Head of caudate nucleus (tissue), 42 donors: Measurements from ENCODE around the gene SERPINF2.
"Not testable (repeated sequence)": the region's sequence is repeated elsewhere in the genome, so short reads cannot be mapped to it uniquely, and the experiment has no call there.

Experiments
- DNase-seq, 42 donors: peaks; one replicate each; pipeline versions ENCODE4 v3.0.0 to v3.0.0-alpha.2; 2020 to 2021; ENCODE audit warnings: mixed read lengths in 7 of 42
- intact Hi-C: fragments of 100-400 bp; cut with DNase I; formaldehyde crosslinking; loops from one replicate; pipeline ENCODE4 v1.15.0; 2022

Gene SERPINF2

DNA sequence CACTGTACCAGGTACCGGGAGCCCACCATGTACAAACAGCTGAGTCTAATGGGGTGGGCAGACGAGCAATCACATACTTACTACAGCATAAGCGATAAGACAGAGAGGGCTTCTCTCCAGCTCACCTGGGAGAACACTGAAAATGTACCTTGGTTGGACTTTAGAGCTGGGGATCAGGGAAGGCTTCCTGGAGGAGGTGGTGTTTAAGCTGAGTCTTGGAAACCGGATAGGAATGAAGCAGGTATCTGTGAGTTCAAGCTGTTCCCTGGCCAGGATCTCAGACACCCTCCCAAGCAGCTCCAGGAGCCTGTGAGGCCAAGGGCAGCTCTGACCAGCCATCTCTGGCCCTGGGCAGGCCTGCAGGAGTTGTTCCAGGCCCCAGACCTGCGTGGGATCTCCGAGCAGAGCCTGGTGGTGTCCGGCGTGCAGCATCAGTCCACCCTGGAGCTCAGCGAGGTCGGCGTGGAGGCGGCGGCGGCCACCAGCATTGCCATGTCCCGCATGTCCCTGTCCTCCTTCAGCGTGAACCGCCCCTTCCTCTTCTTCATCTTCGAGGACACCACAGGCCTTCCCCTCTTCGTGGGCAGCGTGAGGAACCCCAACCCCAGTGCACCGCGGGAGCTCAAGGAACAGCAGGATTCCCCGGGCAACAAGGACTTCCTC is 11.2 kb downstream of the SERPINF2 start:
- no peak for DNase-seq
- intact Hi-C loops = no loop called here

DNA sequence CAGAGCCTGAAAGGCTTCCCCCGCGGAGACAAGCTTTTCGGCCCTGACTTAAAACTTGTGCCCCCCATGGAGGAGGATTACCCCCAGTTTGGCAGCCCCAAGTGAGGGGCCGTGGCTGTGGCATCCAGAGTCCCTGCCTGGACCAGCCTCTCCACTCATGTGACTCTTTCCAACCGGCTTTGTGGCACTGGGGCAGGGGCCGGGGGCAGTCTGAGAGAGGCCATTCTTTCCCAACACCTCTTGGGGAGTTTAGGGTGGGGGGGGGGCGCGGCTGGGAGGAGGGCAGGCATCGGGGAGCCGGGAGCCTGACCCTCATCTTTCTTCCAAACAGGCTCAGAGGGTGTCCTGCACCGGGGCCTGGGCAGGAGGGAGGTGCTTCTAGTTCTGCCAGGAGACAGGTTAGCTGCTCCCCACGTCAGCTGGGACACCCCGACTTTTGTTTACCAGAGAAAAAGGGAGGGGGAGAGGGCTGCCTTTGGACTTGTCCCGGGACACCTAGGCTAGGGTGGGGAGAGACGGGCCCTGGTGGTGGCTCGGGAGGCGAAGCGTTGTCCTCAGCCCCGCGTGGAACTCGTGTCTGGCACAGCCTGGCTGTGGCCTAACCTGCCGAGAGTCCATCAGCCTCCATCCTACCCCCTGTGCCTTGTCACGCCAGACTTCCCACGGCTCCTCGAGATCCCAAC is 11.9 kb downstream of the SERPINF2 start:
- intact Hi-C loops = no loop called here
- no peak for DNase-seq

DNA sequence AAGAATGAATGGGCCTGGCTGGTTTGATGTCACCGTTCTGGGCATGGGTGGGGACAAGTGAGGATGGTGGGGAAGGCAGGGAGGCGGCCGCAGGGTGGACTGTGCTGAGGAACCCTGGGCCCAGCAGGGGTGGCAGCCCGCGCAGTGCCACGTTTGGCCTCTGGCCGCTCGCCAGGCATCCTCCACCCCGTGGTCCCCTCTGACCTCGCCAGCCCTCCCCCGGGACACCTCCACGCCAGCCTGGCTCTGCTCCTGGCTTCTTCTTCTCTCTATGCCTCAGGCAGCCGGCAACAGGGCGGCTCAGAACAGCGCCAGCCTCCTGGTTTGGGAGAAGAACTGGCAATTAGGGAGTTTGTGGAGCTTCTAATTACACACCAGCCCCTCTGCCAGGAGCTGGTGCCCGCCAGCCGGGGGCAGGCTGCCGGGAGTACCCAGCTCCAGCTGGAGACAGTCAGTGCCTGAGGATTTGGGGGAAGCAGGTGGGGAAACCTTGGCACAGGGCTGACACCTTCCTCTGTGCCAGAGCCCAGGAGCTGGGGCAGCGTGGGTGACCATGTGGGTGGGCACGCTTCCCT is 12.7 kb downstream of the SERPINF2 start:
- intact Hi-C loops = no loop called here
- DNase-seq = peak in 2 of 42 donors; percentile 30 to 41

DNA sequence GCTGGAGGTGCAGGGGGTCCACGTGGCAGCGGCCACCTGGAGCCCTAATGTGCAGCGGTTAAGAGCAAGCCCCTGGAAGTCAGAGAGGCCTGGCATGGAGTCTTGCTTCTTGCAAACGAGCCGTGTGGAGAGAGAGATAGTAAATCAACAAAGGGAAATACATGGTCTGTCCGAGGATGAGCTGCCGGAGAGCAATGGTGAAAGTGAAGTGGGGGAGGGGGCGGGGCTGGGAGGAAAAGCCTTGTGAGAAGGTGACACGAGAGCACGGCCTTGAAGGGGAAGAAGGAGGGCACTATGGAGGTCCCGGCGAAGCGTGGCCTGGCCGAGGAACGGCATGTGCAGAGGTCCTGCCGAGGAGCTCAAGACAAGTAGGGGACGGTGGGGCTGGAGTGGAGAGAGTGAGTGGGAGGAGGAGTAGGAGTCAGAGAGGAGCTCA is 13.2 kb downstream of the SERPINF2 start:
- DNase-seq = no peak
- intact Hi-C loops = no loop called here

DNA sequence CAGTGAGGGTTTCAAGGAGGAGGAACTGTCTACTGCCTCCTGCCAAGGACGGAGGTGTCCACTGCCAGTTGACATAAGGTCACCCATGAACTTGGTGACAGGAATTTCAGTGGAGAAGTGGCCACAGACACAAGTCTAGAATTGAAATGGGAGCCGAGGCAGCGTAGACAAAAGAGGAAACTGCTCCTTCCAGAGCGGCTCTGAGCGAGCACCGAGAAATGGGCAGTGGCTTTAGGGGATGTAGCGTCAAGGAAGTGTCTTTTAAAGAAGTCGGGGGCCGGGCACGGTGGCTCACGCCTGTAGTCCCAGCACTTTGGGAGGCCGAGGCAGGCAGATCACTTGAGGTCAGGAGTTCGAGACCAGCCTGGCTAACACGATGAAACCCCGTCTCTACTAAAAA is 16.1 kb downstream of the SERPINF2 start:
- peak in 1 of 42 donors; percentile 25 for DNase-seq
- intact Hi-C loops = no loop called here

DNA sequence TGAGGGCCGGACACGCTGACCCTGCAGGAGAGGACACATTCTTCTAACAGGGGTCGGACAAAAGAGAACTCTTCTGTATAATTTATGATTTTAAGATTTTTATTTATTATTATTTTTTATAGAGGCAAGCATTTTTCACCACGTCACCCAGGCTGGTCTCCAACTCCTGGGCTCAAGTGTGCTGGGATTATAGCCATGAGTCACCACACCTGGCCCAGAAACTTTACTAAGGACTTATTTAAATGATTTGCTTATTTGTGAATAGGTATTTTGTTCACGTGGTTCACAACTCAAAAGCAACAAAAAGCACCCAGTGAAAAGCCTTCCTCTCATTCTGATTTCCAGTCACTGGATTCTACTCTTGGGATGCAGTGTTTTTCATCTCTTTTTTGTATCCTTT is 16.9 kb downstream of the SERPINF2 start:
- DNase-seq = no peak

GRCh38 chr17:1762233-1762900 is 19.7 kb downstream of the SERPINF2 start:
- intact Hi-C loops = no loop called here
- DNase-seq = peak in 5 of 42 donors; percentile 36 to 57 (median 43)

More for the DNA sequence above, 16.9 kb downstream of the SERPINF2 start:
- intact Hi-C loops = no loop called here

DNA sequence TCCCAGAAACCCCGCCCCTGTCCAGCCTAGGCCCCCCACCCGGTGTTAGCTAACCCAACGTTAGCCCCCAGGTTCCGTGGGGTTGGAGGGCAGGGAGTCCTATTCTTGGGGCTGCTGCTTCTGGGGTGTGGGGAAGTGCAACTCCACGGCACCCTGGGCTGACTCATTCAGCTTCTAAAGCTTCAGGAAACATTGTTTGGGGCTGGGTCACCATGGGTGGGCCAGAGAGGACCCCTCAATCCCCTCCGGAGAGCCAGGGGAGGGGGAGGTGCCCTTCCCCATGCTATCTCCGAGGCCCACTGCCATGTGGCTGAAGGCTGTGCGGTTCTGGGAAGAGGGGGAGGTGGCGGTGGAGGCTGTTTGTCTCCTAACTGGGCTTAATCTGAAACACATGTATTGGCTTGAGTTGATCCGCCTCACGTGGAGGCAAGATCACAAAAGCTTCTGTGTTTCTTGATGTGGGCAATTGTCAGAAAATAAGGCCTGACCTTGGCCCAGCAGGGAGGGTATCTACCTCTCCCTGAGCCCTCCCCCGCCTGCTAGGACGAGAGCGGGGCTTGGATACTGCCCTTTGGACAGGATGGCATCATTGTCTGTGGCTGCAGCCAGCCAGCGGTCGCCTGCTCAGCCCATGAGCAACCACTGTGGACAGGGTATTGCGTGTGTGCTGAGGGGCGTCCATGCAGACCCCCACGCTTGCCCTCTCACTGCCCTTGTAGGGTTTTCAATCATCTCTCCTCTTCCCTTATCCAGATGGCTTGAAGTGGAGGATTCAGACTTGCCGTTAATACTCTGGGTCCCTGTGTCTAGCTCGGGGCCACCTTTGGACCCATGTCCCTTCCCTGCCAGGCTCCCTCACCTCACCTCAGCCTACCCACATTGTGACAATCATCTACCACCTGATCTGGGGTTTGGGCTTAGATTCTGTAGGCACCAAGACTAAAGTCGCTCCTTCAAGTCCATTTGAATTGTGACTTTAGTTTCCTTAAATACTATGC is 20.5 kb downstream of the SERPINF2 start:
- no peak for DNase-seq
- intact Hi-C loops = no loop called here

DNA sequence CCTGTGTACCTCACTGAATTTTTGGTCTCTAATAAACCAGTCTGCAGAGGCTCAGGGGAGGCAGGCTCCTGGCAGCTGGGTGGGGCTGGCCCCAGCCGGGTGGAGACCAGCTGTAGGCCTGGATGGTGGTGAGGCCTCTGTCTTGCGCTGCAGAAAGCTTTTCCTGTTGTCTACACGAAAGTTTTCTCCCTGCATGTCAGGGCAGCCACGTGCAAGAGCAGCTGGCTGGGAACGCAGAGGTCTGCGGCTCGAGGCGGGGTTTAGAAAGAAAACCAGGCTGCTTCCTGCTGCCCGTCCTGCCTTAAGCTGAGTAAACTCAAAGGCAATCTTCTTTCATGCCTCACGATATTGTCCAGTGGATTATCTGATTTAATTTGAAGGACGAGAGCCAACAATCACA is 21.6 kb downstream of the SERPINF2 start:
- DNase-seq = peak in 8 of 42 donors; percentile 22 to 60 (median 38)
- intact Hi-C loops = no loop called here

- DNase-seq, intact Hi-C loops: not testable (repeated sequence)
Measured at GRCh38 chr17:1764705-1765104, 22.0 kb downstream of the SERPINF2 start.

DNA sequence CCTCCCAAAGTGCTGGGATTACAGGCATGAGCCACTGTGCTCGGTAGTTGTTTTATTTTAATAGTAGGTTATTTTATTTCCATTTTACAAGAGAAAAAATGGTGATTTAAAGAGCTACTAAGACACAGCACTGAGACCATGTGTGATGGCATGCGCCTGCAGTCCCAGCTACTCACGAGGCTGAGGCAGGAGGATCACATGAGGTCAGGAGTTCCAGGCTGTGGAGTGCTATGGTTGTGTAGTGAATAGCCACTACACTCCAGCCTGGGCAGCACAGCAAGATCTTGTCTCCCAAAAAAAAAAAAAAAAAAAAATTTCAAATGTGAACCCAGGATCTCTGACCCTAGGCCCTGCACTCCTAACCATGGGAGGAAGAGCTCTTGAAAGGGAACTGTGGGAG is 22.9 kb downstream of the SERPINF2 start:
- intact Hi-C loops = no loop called here
- no peak for DNase-seq

DNA sequence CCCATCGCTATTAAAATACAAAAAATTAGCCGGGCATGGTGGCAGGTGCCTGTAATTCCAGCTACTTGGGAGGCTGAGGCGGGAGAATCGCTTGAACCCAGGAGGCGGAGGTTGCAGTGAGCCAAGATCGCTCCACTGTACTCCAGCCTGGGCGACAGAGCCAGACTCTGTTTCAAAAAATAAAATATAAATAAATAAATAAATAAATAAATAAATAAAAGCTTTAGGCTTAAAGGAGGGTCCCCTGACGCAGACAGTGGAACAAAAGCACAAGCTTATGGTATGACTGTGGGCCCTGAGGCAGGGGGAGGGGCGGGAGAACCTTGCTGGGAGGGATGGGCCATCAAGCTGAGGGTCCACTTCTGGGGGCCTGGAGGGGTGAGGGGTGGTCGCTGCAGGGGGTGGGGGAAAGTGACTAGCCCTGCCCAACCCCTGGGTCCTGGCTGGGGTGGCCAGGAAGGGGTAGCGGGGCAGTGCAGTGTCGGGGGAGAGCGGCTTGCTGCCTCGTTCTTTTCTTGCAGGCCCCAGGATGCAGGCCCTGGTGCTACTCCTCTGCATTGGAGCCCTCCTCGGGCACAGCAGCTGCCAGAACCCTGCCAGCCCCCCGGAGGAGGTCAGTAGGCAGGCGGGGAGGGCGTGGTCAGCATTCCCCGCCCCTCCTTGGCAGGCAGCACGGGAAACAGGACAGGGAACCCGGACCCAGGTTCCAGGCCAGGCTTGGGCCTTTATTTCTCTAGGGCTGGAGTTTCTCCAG is 23.9 kb downstream of the SERPINF2 start:
- intact Hi-C loops = no loop called here
- no peak for DNase-seq

DNA sequence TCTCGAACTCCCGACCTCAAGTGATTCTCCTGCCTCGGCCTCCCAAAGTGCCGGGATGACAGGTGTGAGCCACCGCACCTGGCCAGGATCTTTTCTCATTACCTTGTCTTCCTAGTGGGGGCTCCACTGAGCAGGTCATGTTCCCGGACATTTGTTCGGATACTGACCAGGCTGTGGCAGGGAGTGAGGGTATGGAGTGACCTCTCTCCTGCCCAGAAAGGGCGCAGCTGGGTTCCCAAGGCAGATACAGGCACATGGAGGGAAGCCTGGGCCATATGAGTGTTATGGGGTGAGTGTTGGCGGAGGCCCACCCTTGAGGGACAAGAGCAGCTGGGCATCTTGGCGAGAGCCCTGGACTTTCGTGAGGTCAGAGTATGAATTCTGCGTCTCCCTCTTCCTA is 24.7 kb downstream of the SERPINF2 start:
- intact Hi-C loops = no loop called here
- no peak for DNase-seq

DNA sequence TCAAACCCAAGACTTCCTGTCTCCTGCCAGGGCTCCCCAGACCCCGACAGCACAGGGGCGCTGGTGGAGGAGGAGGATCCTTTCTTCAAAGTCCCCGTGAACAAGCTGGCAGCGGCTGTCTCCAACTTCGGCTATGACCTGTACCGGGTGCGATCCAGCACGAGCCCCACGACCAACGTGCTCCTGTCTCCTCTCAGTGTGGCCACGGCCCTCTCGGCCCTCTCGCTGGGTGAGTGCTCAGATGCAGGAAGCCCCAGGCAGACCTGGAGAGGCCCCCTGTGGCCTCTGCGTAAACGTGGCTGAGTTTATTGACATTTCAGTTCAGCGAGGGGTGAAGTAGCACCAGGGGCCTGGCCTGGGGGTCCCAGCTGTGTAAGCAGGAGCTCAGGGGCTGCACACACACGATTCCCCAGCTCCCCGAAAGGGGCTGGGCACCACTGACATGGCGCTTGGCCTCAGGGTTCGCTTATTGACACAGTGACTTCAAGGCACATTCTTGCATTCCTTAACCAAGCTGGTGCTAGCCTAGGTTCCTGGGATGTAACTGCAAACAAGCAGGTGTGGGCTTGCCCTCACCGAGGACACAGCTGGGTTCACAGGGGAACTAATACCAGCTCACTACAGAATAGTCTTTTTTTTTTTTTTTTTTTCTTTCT is 27.3 kb downstream of the SERPINF2 start:
- DNase-seq = no peak
- intact Hi-C loops = no loop called here

DNA sequence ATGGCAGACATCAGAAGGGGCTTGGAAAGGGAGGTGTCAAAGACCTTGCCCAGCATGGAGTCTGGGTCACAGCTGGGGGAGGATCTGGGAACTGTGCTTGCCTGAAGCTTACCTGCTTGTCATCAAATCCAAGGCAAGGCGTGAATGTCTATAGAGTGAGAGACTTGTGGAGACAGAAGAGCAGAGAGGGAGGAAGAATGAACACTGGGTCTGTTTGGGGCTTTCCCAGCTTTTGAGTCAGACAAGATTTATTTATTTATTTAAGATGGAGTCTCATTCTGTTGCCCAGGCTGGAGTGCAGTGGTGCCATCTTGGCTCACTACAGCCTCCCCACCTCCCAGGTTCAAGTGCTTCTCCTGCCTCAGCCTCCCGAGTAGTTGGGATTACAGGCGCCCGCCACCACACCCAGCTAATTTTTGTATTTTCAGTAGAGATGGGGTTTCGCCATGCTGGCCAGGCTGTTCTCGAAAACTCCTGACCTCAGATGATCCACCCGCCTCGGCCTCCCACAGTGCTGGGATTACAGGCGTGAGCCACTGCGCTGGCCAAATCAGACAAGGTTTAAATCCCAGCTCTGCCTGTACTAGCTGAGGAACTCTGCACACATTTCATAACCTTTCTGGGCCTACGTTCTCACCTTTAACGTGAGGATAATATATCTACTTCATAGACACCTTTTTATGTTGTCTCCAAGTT is 30.5 kb downstream of the SERPINF2 start:
- intact Hi-C loops, DNase-seq: not testable (repeated sequence)

- intact Hi-C loops = no loop called here
- no peak for DNase-seq
Measured at GRCh38 chr17:1773696-1774181, 31.1 kb downstream of the SERPINF2 start.
